ENCODE results near the gene CHD9. TPM values are rescaled to one million over a fixed set of nuclear protein-coding genes. Genes with fewer than 3 reads are reported as not detected.

CHD9 gene
- polyA plus RNA-seq, 1 donor from 2014 or later: 69.3 TPM

DNA sequence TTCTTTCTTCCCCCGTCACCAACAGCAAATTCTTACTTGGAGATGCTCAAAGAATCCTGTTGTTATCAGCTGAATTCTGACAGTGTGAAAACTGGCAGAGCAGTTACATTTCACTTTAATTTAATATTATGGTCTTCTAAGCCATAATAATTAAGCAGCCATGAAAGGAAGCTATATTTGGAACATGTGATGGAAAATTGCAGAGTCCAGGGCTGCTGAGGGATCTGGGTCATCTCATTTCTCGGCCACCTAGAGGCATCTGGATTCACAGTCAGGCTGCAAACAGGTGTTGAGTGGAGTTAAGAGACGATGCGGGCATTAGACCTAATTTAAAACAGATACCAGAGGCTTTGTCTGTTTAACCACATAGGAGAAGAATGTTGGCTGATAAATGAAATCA is 40.5 kb upstream of the CHD9 start:
- Histone ChIP-seq H4K20me1 (ENCODE audit: insufficient read depth) (no peaks in the 10 kb centered on the region), H3K36me3 (ENCODE audit: insufficient read depth, low read length) (no peaks in the 10 kb centered on the region), H3K9ac (ENCODE audit: low read length) (no peak overlapping the region), H3K4me2 (ENCODE audit: low read length) (no peak overlapping the region), H3F3A (ENCODE audit: insufficient read depth, low read length, poor library complexity, severe bottlenecking) (no peaks in the 10 kb centered on the region), H3K79me2 (replicated peaks; ENCODE audit: insufficient read depth, low read length) (no peaks in the 10 kb centered on the region), H3K9me2 (ENCODE audit: insufficient read depth, low read length) (no peaks in the 10 kb centered on the region), H3K27ac (ENCODE audit: low read length) (no peak overlapping the region), H3K9me3 (ENCODE audit: low read length) (no peaks in the 10 kb centered on the region), H2AFZ (ENCODE audit: low read depth, low read length) (no peak overlapping the region), H3K27me3 (ENCODE audit: insufficient read depth, low read depth, low read length) (no peaks in the 10 kb centered on the region), H3K4me3 (ENCODE audit: low read length) (no peak overlapping the region)
- TF ChIP-seq EZH2 (IDR thresholded peaks at IDR 0.05; ENCODE audit: borderline replicate concordance, insufficient read depth, low read length, poor library complexity, severe bottlenecking) (no peak), EP300 (conservative IDR thresholded peaks at IDR 0.05; ENCODE audit: poor library complexity, severe bottlenecking) (no peak), RAD21 (conservative IDR thresholded peaks at IDR 0.05) (no peak), POLR2AphosphoS5 (IDR thresholded peaks at IDR 0.05) (no peak), SMC3 (conservative IDR thresholded peaks at IDR 0.05; ENCODE audit: poor library complexity) (no peak), MXI1 (conservative IDR thresholded peaks at IDR 0.05; ENCODE audit: poor library complexity, severe bottlenecking) (no peak), TAF1 (IDR thresholded peaks at IDR 0.05; ENCODE audit: low read depth) (no peak)
- TF ChIP-seq, protein P1, sequence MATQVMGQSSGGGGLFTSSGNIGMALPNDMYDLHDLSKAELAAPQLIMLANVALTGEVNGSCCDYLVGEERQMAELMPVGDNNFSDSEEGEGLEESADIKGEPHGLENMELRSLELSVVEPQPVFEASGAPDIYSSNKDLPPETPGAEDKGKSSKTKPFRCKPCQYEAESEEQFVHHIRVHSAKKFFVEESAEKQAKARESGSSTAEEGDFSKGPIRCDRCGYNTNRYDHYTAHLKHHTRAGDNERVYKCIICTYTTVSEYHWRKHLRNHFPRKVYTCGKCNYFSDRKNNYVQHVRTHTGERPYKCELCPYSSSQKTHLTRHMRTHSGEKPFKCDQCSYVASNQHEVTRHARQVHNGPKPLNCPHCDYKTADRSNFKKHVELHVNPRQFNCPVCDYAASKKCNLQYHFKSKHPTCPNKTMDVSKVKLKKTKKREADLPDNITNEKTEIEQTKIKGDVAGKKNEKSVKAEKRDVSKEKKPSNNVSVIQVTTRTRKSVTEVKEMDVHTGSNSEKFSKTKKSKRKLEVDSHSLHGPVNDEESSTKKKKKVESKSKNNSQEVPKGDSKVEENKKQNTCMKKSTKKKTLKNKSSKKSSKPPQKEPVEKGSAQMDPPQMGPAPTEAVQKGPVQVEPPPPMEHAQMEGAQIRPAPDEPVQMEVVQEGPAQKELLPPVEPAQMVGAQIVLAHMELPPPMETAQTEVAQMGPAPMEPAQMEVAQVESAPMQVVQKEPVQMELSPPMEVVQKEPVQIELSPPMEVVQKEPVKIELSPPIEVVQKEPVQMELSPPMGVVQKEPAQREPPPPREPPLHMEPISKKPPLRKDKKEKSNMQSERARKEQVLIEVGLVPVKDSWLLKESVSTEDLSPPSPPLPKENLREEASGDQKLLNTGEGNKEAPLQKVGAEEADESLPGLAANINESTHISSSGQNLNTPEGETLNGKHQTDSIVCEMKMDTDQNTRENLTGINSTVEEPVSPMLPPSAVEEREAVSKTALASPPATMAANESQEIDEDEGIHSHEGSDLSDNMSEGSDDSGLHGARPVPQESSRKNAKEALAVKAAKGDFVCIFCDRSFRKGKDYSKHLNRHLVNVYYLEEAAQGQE (IDR thresholded peaks at IDR 0.05; ENCODE audit: borderline replicate concordance): no peak
- TF ChIP-seq, protein P2, sequence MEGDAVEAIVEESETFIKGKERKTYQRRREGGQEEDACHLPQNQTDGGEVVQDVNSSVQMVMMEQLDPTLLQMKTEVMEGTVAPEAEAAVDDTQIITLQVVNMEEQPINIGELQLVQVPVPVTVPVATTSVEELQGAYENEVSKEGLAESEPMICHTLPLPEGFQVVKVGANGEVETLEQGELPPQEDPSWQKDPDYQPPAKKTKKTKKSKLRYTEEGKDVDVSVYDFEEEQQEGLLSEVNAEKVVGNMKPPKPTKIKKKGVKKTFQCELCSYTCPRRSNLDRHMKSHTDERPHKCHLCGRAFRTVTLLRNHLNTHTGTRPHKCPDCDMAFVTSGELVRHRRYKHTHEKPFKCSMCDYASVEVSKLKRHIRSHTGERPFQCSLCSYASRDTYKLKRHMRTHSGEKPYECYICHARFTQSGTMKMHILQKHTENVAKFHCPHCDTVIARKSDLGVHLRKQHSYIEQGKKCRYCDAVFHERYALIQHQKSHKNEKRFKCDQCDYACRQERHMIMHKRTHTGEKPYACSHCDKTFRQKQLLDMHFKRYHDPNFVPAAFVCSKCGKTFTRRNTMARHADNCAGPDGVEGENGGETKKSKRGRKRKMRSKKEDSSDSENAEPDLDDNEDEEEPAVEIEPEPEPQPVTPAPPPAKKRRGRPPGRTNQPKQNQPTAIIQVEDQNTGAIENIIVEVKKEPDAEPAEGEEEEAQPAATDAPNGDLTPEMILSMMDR (IDR thresholded peaks at IDR 0.05; ENCODE audit: poor library complexity, severe bottlenecking): no peak

DNA sequence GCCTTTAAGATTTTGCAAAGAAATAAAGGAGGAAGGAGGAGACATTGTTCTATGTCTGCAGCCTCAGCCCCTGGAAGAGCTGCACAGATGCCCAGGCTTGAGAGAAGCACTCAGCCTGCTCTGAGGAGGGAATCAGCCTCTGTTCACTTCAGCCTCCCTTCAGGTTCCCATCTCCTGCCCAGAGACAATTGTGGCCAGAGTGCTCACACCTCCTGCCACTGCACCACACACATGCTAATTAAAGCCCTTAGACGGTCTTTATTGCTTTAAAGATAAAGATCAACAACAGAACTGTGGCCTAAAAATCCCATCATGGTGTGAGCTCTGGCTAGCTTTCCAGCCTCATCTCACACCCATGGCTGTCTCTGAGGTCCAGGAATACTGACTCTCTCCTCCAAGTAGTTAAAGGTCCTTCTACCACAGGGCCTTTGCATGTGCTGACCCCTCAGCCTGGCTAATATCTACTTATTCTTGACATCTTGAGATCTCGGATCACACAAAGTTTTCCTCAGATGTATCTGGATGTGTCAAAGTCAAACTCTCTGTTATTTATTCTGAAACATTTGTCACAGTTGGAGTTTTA is 35.9 kb upstream of the CHD9 start:
- Histone ChIP-seq H3F3A (ENCODE audit: insufficient read depth, low read length, poor library complexity, severe bottlenecking) (no peaks in the 10 kb centered on the region), H2AFZ (ENCODE audit: low read depth, low read length) (no peak overlapping the region), H3K9me2 (ENCODE audit: insufficient read depth, low read length) (no peaks in the 10 kb centered on the region), H3K4me2 (ENCODE audit: low read length) (no peak overlapping the region), H3K9me3 (ENCODE audit: low read length) (no peaks in the 10 kb centered on the region), H4K20me1 (ENCODE audit: insufficient read depth) (no peaks in the 10 kb centered on the region), H3K4me3 (ENCODE audit: low read length) (no peak overlapping the region), H3K9ac (ENCODE audit: low read length) (no peak overlapping the region), H3K36me3 (ENCODE audit: insufficient read depth, low read length) (no peaks in the 10 kb centered on the region), H3K79me2 (replicated peaks; ENCODE audit: insufficient read depth, low read length) (no peaks in the 10 kb centered on the region), H3K27me3 (ENCODE audit: insufficient read depth, low read depth, low read length) (no peaks in the 10 kb centered on the region), H3K27ac (ENCODE audit: low read length) (no peak overlapping the region)
- TF ChIP-seq RAD21 (conservative IDR thresholded peaks at IDR 0.05) (no peak), SMC3 (conservative IDR thresholded peaks at IDR 0.05; ENCODE audit: poor library complexity) (no peak)

All from neural cell (in vitro differentiated cells).